HG02938 (cell line): ENCODE results near the gene HDAC4.

Experiments used
- ATAC-seq: cut with Tn5 transposase; IDR thresholded peaks from one replicate; pipeline ENCODE4 v1.9.1; 2021; ENCODE audit warnings: mild to moderate bottlenecking, moderate library complexity; ENCODE audit not compliant: unreplicated experiment

The HDAC4 gene

GRCh38 chr2:239385096-239386000 is 15.5 kb downstream of the HDAC4 start:
- ATAC-seq, result no peak

- ATAC-seq, result no peak
These were observed 17.1 kb downstream of the HDAC4 start for GRCh38 chr2:239383759-239384156.

GRCh38 chr2:239383036-239383758 is 17.6 kb downstream of the HDAC4 start:
- no peak for ATAC-seq

GRCh38 chr2:239382384-239382880 is 18.4 kb downstream of the HDAC4 start:
- ATAC-seq, result no peak

GRCh38 chr2:239381709-239382134 is 19.1 kb downstream of the HDAC4 start:
- peak; percentile 60 for ATAC-seq

- ATAC-seq, result peak; percentile 45
These were observed 19.8 kb downstream of the HDAC4 start for GRCh38 chr2:239380831-239381708.

- ATAC-seq, result no peak
These were observed 21.1 kb downstream of the HDAC4 start for GRCh38 chr2:239379641-239380170.

GRCh38 chr2:239378918-239379640 is 21.7 kb downstream of the HDAC4 start:
- no peak for ATAC-seq

GRCh38 chr2:239378021-239378917 is 22.6 kb downstream of the HDAC4 start:
- no peak for ATAC-seq

GRCh38 chr2:239377591-239377990 is 23.2 kb downstream of the HDAC4 start:
- no peak for ATAC-seq

GRCh38 chr2:239376942-239377531 is 23.8 kb downstream of the HDAC4 start:
- ATAC-seq, result no peak

- no peak for ATAC-seq
These were observed 24.5 kb downstream of the HDAC4 start for GRCh38 chr2:239376351-239376750.

- ATAC-seq, result no peak
These were observed 25.4 kb downstream of the HDAC4 start for GRCh38 chr2:239375278-239376061.

- no peak for ATAC-seq
These were observed 25.9 kb downstream of the HDAC4 start for GRCh38 chr2:239374896-239375277.

GRCh38 chr2:239372835-239373234 is 28.0 kb downstream of the HDAC4 start:
- ATAC-seq, result no peak

GRCh38 chr2:239371726-239372686 is 28.8 kb downstream of the HDAC4 start:
- no peak for ATAC-seq
